Ovary (tissue), 3 donors: ENCODE results near the gene ADGRV1.

ENCODE experiments used
- POLR2A ChIP-seq: fragments of 450-650 bp; IDR thresholded peaks from one replicate; pipeline ENCODE4 v1.6.1; 2017; ENCODE audit warnings: antibody characterized with exemption, mild to moderate bottlenecking, moderate library complexity
- TF ChIP-seq, protein P1 (sequence below), 3 donors: fragments of 450-650 bp in 2 of 3; fragments of 200-600 bp in 1 of 3; IDR thresholded peaks; one replicate each; pipeline versions ENCODE4 v1.5.1 to v1.8.0; 2016 to 2022; ENCODE audit warnings: antibody characterized with exemption in 3 of 3, mild to moderate bottlenecking in 1 of 3
- donor health status: DM: no; HTN: no; CAD: no.

DNA sequence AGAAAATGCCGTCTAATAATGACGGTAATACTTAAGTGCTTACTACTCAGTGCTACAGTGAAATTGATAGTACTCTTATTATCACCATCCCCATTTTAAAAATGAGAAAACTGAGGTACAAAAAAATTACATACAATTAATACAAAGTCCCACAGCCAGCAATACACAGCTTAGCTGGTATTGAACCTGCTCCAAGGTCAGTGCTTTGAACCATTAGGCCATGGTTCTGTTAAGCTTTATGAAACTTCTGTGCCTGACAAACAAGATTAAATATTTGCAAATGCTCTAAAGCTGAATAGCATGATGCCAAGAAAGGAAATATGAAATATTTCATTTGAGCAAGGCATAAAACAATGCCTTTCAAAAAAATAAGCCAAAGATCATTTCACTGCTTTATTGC is 467.4 kb downstream of the ADGRV1 start:
- TF ChIP-seq, protein P1, sequence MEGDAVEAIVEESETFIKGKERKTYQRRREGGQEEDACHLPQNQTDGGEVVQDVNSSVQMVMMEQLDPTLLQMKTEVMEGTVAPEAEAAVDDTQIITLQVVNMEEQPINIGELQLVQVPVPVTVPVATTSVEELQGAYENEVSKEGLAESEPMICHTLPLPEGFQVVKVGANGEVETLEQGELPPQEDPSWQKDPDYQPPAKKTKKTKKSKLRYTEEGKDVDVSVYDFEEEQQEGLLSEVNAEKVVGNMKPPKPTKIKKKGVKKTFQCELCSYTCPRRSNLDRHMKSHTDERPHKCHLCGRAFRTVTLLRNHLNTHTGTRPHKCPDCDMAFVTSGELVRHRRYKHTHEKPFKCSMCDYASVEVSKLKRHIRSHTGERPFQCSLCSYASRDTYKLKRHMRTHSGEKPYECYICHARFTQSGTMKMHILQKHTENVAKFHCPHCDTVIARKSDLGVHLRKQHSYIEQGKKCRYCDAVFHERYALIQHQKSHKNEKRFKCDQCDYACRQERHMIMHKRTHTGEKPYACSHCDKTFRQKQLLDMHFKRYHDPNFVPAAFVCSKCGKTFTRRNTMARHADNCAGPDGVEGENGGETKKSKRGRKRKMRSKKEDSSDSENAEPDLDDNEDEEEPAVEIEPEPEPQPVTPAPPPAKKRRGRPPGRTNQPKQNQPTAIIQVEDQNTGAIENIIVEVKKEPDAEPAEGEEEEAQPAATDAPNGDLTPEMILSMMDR (IDR thresholded peaks at IDR 0.05), result no peak
- TF ChIP-seq POLR2A, result no peak
